GM23338 (cell line): ENCODE measurements around the gene UGT1A3. TPM values are rescaled to one million over a fixed set of nuclear protein-coding genes. Genes with fewer than 3 reads are reported as not detected.

Experiments
- CREB1 ChIP-seq: fragments of 250-450 bp; sonication (Bioruptor Pico); IDR thresholded peaks from 2 replicates; pipeline ENCODE4 v1.5.0; 2020; ENCODE audit warnings: low read depth, mild to moderate bottlenecking, moderate library complexity
- JUNB ChIP-seq: IDR thresholded peaks from one replicate; pipeline ENCODE4 v1.6.1; 2016; ENCODE audit warnings: antibody characterized with exemption; ENCODE audit not compliant: unreplicated experiment
- NANOG ChIP-seq: IDR thresholded peaks from 2 replicates; pipeline ENCODE4 v1.6.1; 2016; ENCODE audit warnings: antibody characterized with exemption, borderline replicate concordance
- POLR2AphosphoS5 ChIP-seq: IDR thresholded peaks from 2 replicates; pipeline ENCODE4 v1.6.1; 2016; ENCODE audit warnings: antibody characterized with exemption, low read depth
- REST ChIP-seq: IDR thresholded peaks from one replicate; pipeline ENCODE4 v1.6.1; 2018; ENCODE audit warnings: antibody characterized with exemption; ENCODE audit not compliant: unreplicated experiment
- STAT1 ChIP-seq: IDR thresholded peaks from one replicate; pipeline ENCODE4 v1.6.1; 2016; ENCODE audit warnings: antibody characterized with exemption; ENCODE audit not compliant: unreplicated experiment
- ZNF114 ChIP-seq: fragments of 250-450 bp; sonication (Bioruptor Pico); IDR thresholded peaks from 2 replicates; pipeline ENCODE4 v1.5.0; 2020; ENCODE audit warnings: mild to moderate bottlenecking, moderate library complexity
- ZNF462 ChIP-seq: fragments of 250-450 bp; sonication (Bioruptor Pico); IDR thresholded peaks from 2 replicates; pipeline ENCODE4 v1.5.0; 2020; ENCODE audit warnings: mild to moderate bottlenecking, moderate library complexity
- polyA plus RNA-seq: library from polyadenylated mRNA; unstranded; fragments of >200 nt; fragmentation: Nextera tagmentation; extraction: Ambion mirVana; gene quantifications from 2 replicates; pipeline ENCODE4 v1.2.1, GENCODE V29; 2016
- total RNA-seq: library from RNA; depleted of rRNA; stranded (reverse); fragments of >200 nt; shearing (Covaris generic); gene quantifications from 2 replicates; pipeline ENCODE4 v1.2.3, GENCODE V29; 2014

The UGT1A3 gene
- total and polyA plus RNA-seq, 2 experiments from 2014 or later, result not detected

- TF ChIP-seq ZNF462 (no peak), ZNF114 (CRISPR knock-in tag) (no peak), REST (no peak), STAT1 (no peak), NANOG (no peak), POLR2AphosphoS5 (no peak), CREB1 (CRISPR knock-in tag) (no peak), JUNB (no peak)
Measured at GRCh38 chr2:233761040-233761769, 32.4 kb downstream of the UGT1A3 start (continued).
